Keratinocyte (primary cell): ENCODE measurements around the gene NDUFS2. TPM values are rescaled to one million over a fixed set of nuclear protein-coding genes. Genes with fewer than 3 reads are reported as not detected.

ENCODE experiments used
- DNase-seq: peaks from one replicate; pipeline ENCODE4 v3.0.0-alpha.2; 2011; ENCODE audit warnings: low read depth, missing footprints, low spot score
- FAIRE-seq: peaks from 2 replicates; lab custom pipeline; 2011; peaks lifted over from hg19 to GRCh38; lab: Jason Lieb, UNC
- H2AFZ ChIP-seq: 2 replicates; pipeline ENCODE4 v1.6.0; 2012; ENCODE audit warnings: low read length, control low read depth, inconsistent platforms; ENCODE audit not compliant: control insufficient read depth
- H3K27ac ChIP-seq: 2 replicates; pipeline ENCODE4 v1.5.1; 2011; ENCODE audit warnings: low read length; ENCODE audit not compliant: control insufficient read depth, insufficient read depth
- H3K27me3 ChIP-seq: 3 replicates; pipeline ENCODE4 v1.6.0; 2011; ENCODE audit warnings: low read length; ENCODE audit not compliant: control insufficient read depth, insufficient read depth; ENCODE audit errors: extremely low read depth
- H3K36me3 ChIP-seq, 2 experiments: 2 replicates in 1 of 2; 3 replicates in 1 of 2; pipeline ENCODE4 v1.5.1; 2011; ENCODE audit warnings: low read length in 2 of 2, mild to moderate bottlenecking in 1 of 2; ENCODE audit not compliant: control insufficient read depth in 2 of 2, insufficient read depth in 2 of 2; ENCODE audit errors: extremely low read depth in 1 of 2
- H3K4me1 ChIP-seq: 3 replicates; pipeline ENCODE4 v1.5.1; 2011; ENCODE audit warnings: low read length; ENCODE audit not compliant: control insufficient read depth, insufficient read depth; ENCODE audit errors: extremely low read depth
- H3K4me2 ChIP-seq: 3 replicates; pipeline ENCODE4 v1.6.0; 2011; ENCODE audit warnings: low read depth, low read length; ENCODE audit not compliant: control insufficient read depth, insufficient read depth; ENCODE audit errors: extremely low read depth
- H3K4me3 ChIP-seq, 3 experiments: fragments of 200-600 bp in 1 of 3; sonication (generic) in 1 of 3; 2 replicates in 2 of 3; 3 replicates in 1 of 3; pipeline ENCODE4 v1.5.1; 2011 to 2016; ENCODE audit warnings: low read length in 3 of 3, mild to moderate bottlenecking in 3 of 3, control low read depth in 2 of 3, inconsistent platforms in 1 of 3, low read depth in 1 of 3, mixed read lengths in 1 of 3, mixed run types in 1 of 3, moderate library complexity in 1 of 3; ENCODE audit not compliant: control insufficient read depth in 2 of 3, insufficient read depth in 2 of 3; ENCODE audit errors: extremely low read depth in 1 of 3
- H3K79me2 ChIP-seq: 2 replicates; pipeline ENCODE4 v1.6.0; 2012; ENCODE audit warnings: low read length; ENCODE audit not compliant: control insufficient read depth, insufficient read depth
- H3K9ac ChIP-seq: 3 replicates; pipeline ENCODE4 v1.6.0; 2011; ENCODE audit warnings: low read length; ENCODE audit not compliant: control insufficient read depth, insufficient read depth; ENCODE audit errors: extremely low read depth
- H3K9me1 ChIP-seq: 3 replicates; pipeline ENCODE4 v1.6.0; 2011; ENCODE audit warnings: low read length; ENCODE audit not compliant: control insufficient read depth, insufficient read depth; ENCODE audit errors: extremely low read depth
- H3K9me3 ChIP-seq: 2 replicates; pipeline ENCODE4 v1.5.1; 2012; ENCODE audit warnings: low read depth, low read length; ENCODE audit not compliant: control insufficient read depth
- H4K20me1 ChIP-seq: 3 replicates; pipeline ENCODE4 v1.6.0; 2011; ENCODE audit warnings: low read length; ENCODE audit not compliant: control insufficient read depth, insufficient read depth; ENCODE audit errors: extremely low read depth
- CTCF ChIP-seq, 3 experiments: IDR thresholded peaks in 1 of 3; conservative IDR thresholded peaks in 1 of 3; optimal IDR thresholded peaks in 1 of 3; 2 replicates in 2 of 3; 3 replicates in 1 of 3; pipeline versions ENCODE3 to v1.5.1; 2011; ENCODE audit warnings: low read length in 3 of 3, mild to moderate bottlenecking in 3 of 3, moderate library complexity in 2 of 3, control low read depth in 1 of 3, inconsistent platforms in 1 of 3; ENCODE audit not compliant: insufficient read depth in 2 of 3; ENCODE audit errors: extremely low read depth in 1 of 3
- EZH2 ChIP-seq: IDR thresholded peaks from one replicate; pipeline ENCODE4 v1.6.1; 2012; ENCODE audit warnings: inconsistent platforms, mild to moderate bottlenecking, low read length, moderate library complexity
- dilution Hi-C: fragments of 300-500 bp; cut with MboI; formaldehyde crosslinking; loops from one replicate; pipeline ENCODE4 v1.7.0; 2020; ENCODE audit warnings: low sequenced_read_pairs; ENCODE audit not compliant: extremely low pct_ligation_motif_present
- polyA plus RNA-seq, 5 experiments: library from polyadenylated mRNA; depleted of rRNA in 3 of 5; stranded (reverse) in 3 of 5; stranded (forward) in 1 of 5; unstranded in 1 of 5; fragments of >200 nt; gene quantifications; 1 replicate in 1 of 5; 2 replicates in 3 of 5; 3 replicates in 1 of 5; pipeline versions ENCODE4 v1.2.1 to v1.2.3, GENCODE V29; 2011 to 2012; ENCODE audit warnings: missing spikeins in 2 of 5, low read depth in 1 of 5, low replicate concordance in 1 of 5

NDUFS2 gene
- polyA plus RNA-seq, 1 donor (not counting 4 experiments of a cell fraction or from before 2014, with no cell fraction given): 136 TPM

GRCh38 chr1:161185732-161186311 is 16.3 kb upstream of the NDUFS2 start:
- no peak for DNase-seq
- Histone ChIP-seq H3K9me3 (no peaks in the 10 kb centered on the region), H4K20me1 (no peaks in the 10 kb centered on the region), H3K79me2 (no peaks in the 10 kb centered on the region), H3K4me2 (no peak overlapping the region), H3K9ac (no peak overlapping the region), H3K27me3 (no peaks in the 10 kb centered on the region), H3K9me1 (no peaks in the 10 kb centered on the region), H2AFZ (no peak overlapping the region), H3K27ac (no peak overlapping the region), H3K36me3 (no peaks in the 10 kb centered on the region), H3K4me3 (no peak overlapping the region), H3K4me1 (peaks cover 13% of the 10 kb centered on the region)
- dilution Hi-C loops: no loop called here
- TF ChIP-seq CTCF (optimal IDR thresholded peaks at IDR 0.05 in 1 of 3, IDR thresholded peaks at IDR 0.05 in 1 of 3, conservative IDR thresholded peaks at IDR 0.05 in 1 of 3; ENCODE audit: extremely low read depth in 1 of 3, insufficient read depth in 2 of 3, low read length in 3 of 3) (no peak), EZH2 (no peak)
- no peak for FAIRE-seq

- no peak for FAIRE-seq
- no peak overlapping the region for H3K4me3 ChIP-seq
- peaks cover 6% of the 10 kb centered on the region for H3K4me1 ChIP-seq
Observed at GRCh38 chr1:161187311-161187710, 14.9 kb upstream of the NDUFS2 start.

More at GRCh38 chr1:161187311-161187710, 14.9 kb upstream of the NDUFS2 start:
- Histone ChIP-seq H2AFZ (no peak overlapping the region), H4K20me1 (no peaks in the 10 kb centered on the region), H3K27me3 (no peaks in the 10 kb centered on the region), H3K4me2 (no peak overlapping the region), H3K79me2 (no peaks in the 10 kb centered on the region), H3K27ac (no peak overlapping the region), H3K9ac (no peak overlapping the region), H3K9me1 (no peaks in the 10 kb centered on the region), H3K9me3 (no peaks in the 10 kb centered on the region), H3K36me3 (no peaks in the 10 kb centered on the region)
- dilution Hi-C loops: no loop called here
- TF ChIP-seq CTCF (optimal IDR thresholded peaks at IDR 0.05 in 1 of 3, IDR thresholded peaks at IDR 0.05 in 1 of 3, conservative IDR thresholded peaks at IDR 0.05 in 1 of 3; ENCODE audit: extremely low read depth in 1 of 3, insufficient read depth in 2 of 3, low read length in 3 of 3) (no peak), EZH2 (no peak)
- no peak for DNase-seq
